ENCODE data around the gene GRID2.

GRID2 gene

DNA sequence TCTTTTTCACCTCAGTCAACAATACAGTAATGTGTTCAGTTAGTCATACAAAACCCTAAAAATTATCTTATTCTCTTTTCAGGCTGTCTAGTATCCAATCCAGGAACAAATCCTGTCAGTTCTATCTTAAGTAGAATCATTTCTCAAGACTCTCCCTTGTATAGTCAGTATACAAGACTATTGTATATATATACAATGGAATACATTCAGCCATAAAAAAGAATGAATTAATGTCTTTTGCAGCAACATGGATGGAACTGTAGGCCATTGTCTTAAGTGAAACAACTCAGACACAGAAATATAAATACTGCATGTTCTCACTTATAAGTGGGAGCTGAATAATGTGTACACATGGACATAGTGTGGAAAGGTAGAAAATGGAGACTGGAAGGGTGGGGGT lies 1023.6 kb downstream of the GRID2 start:
- Histone ChIP-seq H2AK5ac (ENCODE audit: low read depth, low read length) (no peak overlapping the region), H3K79me1 (ENCODE audit: low read depth, low read length) (no peaks in the 10 kb centered on the region), H3K18ac (ENCODE audit: low read length) (no peak overlapping the region), H4K91ac (ENCODE audit: low read depth, low read length, poor library complexity) (no peak overlapping the region), H3K27me3 (ENCODE audit: control insufficient read depth in 3 of 3, insufficient read depth in 3 of 3, low read depth in 1 of 3, low read length in 3 of 3) (no peaks in the 10 kb centered on the region), H3K23ac (ENCODE audit: low read depth, low read length, poor library complexity) (no peak overlapping the region), H3K14ac (ENCODE audit: low read length) (no peak overlapping the region), H2BK15ac (ENCODE audit: low read length) (no peak overlapping the region), H3K4me3 (ENCODE audit: low read length in 2 of 2) (no peak overlapping the region), H3K9me3 (replicated peaks in 1 of 2; ENCODE audit: control insufficient read depth in 2 of 2, insufficient read depth in 1 of 2, low read depth in 1 of 2, low read length in 2 of 2) (no peaks in the 10 kb centered on the region), H3K4me2 (ENCODE audit: insufficient read depth, low read length, poor library complexity, severe bottlenecking) (no peak overlapping the region), H4K8ac (ENCODE audit: low read depth, low read length) (no peak overlapping the region), H2AFZ (ENCODE audit: low read length) (no peak overlapping the region), H2BK120ac (ENCODE audit: low read depth, low read length) (no peak overlapping the region), H3K4me1 (ENCODE audit: control insufficient read depth in 2 of 2, insufficient read depth in 1 of 2, low read depth in 1 of 2, low read length in 2 of 2) (no peaks in the 10 kb centered on the region), H3K9ac (ENCODE audit: low read depth, low read length, poor library complexity) (no peak overlapping the region), H3K4ac (ENCODE audit: low read length) (no peak overlapping the region), H3K36me3 (replicated peaks in 1 of 2; ENCODE audit: control insufficient read depth in 2 of 2, insufficient read depth in 2 of 2, low read length in 2 of 2) (no peaks in the 10 kb centered on the region), H3K27ac (replicated peaks; ENCODE audit: low read length) (no peak overlapping the region), H2BK12ac (ENCODE audit: low read length) (no peak overlapping the region), H2BK5ac (ENCODE audit: low read length) (no peak overlapping the region)
- DNase-seq (ENCODE audit: low spot score), result no peak

DNA sequence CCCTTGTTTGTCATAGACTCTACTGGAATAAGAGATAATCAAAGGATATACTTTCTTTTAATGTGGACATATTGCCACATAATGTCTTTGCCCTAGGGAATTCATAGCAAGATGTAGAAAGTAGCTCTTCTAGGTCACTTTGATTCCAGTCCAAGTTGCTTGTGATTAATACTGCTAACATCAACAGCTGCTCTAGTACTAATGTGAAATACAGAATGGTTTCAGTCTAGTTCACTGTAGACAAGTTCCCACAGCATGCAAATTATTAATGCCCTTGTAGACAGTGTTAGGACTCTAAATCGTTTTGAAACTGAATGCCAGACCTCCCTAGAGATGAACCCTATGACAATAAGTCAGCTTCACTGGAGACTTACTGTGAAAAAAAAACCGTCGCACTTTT lies 1030.2 kb downstream of the GRID2 start:
- Histone ChIP-seq H3K4me1 (ENCODE audit: control insufficient read depth in 2 of 2, insufficient read depth in 1 of 2, low read depth in 1 of 2, low read length in 2 of 2) (no peaks in the 10 kb centered on the region), H2AK5ac (ENCODE audit: low read depth, low read length) (no peak overlapping the region), H2AFZ (ENCODE audit: low read length) (no peak overlapping the region), H3K4me2 (ENCODE audit: insufficient read depth, low read length, poor library complexity, severe bottlenecking) (no peak overlapping the region), H3K4ac (ENCODE audit: low read length) (no peak overlapping the region), H2BK15ac (ENCODE audit: low read length) (no peak overlapping the region), H3K79me1 (ENCODE audit: low read depth, low read length) (no peaks in the 10 kb centered on the region), H3K36me3 (replicated peaks in 1 of 2; ENCODE audit: control insufficient read depth in 2 of 2, insufficient read depth in 2 of 2, low read length in 2 of 2) (no peaks in the 10 kb centered on the region), H3K27ac (replicated peaks; ENCODE audit: low read length) (no peak overlapping the region), H2BK5ac (ENCODE audit: low read length) (no peak overlapping the region), H2BK120ac (ENCODE audit: low read depth, low read length) (no peak overlapping the region), H3K4me3 (ENCODE audit: low read length in 2 of 2) (no peak overlapping the region), H3K23ac (ENCODE audit: low read depth, low read length, poor library complexity) (no peak overlapping the region), H4K91ac (ENCODE audit: low read depth, low read length, poor library complexity) (no peak overlapping the region), H3K18ac (ENCODE audit: low read length) (no peak overlapping the region), H3K27me3 (ENCODE audit: control insufficient read depth in 3 of 3, insufficient read depth in 3 of 3, low read depth in 1 of 3, low read length in 3 of 3) (no peaks in the 10 kb centered on the region), H3K9me3 (replicated peaks in 1 of 2; ENCODE audit: control insufficient read depth in 2 of 2, insufficient read depth in 1 of 2, low read depth in 1 of 2, low read length in 2 of 2) (peaks cover 0 to 1% of the 10 kb centered on the region in 2 donors), H3K14ac (ENCODE audit: low read length) (no peak overlapping the region), H4K8ac (ENCODE audit: low read depth, low read length) (no peak overlapping the region), H2BK12ac (ENCODE audit: low read length) (no peak overlapping the region), H3K9ac (ENCODE audit: low read depth, low read length, poor library complexity) (no peak overlapping the region)
- no peak for DNase-seq (ENCODE audit: low spot score)
- WGBS, 2 donors (ENCODE audit: extremely low coverage in 2 of 2, insufficient read length in 2 of 2, insufficient replicate concordance in 1 of 2), result no CpG with 5 or more reads among the region's 3 CpGs

DNA sequence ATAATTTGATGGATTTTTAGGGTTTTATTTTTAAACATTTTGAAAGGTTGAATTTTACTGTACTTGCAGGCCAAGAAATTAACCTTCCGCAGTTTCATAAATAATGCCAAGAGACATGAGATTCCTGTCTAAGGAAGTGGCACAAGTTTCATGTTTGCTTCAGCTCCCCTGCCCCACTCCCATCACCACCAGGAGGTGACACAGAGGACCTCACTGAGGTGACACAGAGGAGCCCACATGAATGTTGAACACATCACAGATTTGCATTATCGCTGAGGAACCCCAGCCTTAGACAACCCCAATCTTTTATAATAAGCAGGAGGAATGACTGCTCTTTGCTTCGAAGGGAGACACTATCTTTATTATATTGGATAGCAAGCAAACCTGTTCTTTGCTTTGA lies 1033.4 kb downstream of the GRID2 start:
- Histone ChIP-seq H2BK15ac (ENCODE audit: low read length) (no peak overlapping the region), H4K8ac (ENCODE audit: low read depth, low read length) (no peak overlapping the region), H3K9me3 (replicated peaks in 1 of 2; ENCODE audit: control insufficient read depth in 2 of 2, insufficient read depth in 1 of 2, low read depth in 1 of 2, low read length in 2 of 2) (peaks cover 0 to 1% of the 10 kb centered on the region in 2 donors), H2AK5ac (ENCODE audit: low read depth, low read length) (no peak overlapping the region), H3K79me1 (ENCODE audit: low read depth, low read length) (no peaks in the 10 kb centered on the region), H3K4me2 (ENCODE audit: insufficient read depth, low read length, poor library complexity, severe bottlenecking) (no peak overlapping the region), H3K18ac (ENCODE audit: low read length) (no peak overlapping the region), H3K36me3 (replicated peaks in 1 of 2; ENCODE audit: control insufficient read depth in 2 of 2, insufficient read depth in 2 of 2, low read length in 2 of 2) (no peaks in the 10 kb centered on the region), H3K4ac (ENCODE audit: low read length) (no peak overlapping the region), H3K27ac (replicated peaks; ENCODE audit: low read length) (no peak overlapping the region), H3K14ac (ENCODE audit: low read length) (no peak overlapping the region), H2BK120ac (ENCODE audit: low read depth, low read length) (no peak overlapping the region), H3K4me3 (ENCODE audit: low read length in 2 of 2) (no peak overlapping the region), H3K23ac (ENCODE audit: low read depth, low read length, poor library complexity) (no peak overlapping the region), H3K9ac (ENCODE audit: low read depth, low read length, poor library complexity) (no peak overlapping the region), H3K27me3 (ENCODE audit: control insufficient read depth in 3 of 3, insufficient read depth in 3 of 3, low read depth in 1 of 3, low read length in 3 of 3) (no peaks in the 10 kb centered on the region), H2BK5ac (ENCODE audit: low read length) (no peak overlapping the region), H3K4me1 (ENCODE audit: control insufficient read depth in 2 of 2, insufficient read depth in 1 of 2, low read depth in 1 of 2, low read length in 2 of 2) (no peaks in the 10 kb centered on the region), H2BK12ac (ENCODE audit: low read length) (no peak overlapping the region), H2AFZ (ENCODE audit: low read length) (no peak overlapping the region), H4K91ac (ENCODE audit: low read depth, low read length, poor library complexity) (no peak overlapping the region)
- no peak for DNase-seq (ENCODE audit: low spot score)
- no CpG with 5 or more reads among the region's 3 CpGs for WGBS, 2 donors (ENCODE audit: extremely low coverage in 2 of 2, insufficient read length in 2 of 2, insufficient replicate concordance in 1 of 2)

DNA sequence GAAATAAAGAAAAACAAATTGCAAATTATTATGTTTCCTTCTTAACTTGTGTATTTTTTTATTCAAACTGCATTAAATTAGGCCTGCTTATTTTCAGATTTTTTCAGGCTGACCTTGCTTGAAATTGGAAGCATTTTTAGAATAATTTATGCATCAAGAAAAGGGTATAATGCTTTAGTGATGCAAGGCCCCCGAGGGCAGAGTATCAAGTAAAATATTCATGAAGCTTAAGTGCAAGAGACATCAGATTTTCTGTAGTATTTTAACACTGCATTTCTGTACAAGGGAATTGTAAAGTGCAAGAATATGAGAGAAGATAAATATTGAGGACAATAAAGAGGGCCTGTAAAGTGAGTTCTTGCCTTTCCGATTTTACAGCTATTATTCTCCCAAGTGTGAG lies 1039.0 kb downstream of the GRID2 start:
- WGBS, 2 donors (ENCODE audit: extremely low coverage in 2 of 2, insufficient read length in 2 of 2, insufficient replicate concordance in 1 of 2), result no CpG with 5 or more reads among the region's 2 CpGs
- no peak overlapping the region for H4K91ac ChIP-seq (ENCODE audit: low read depth, low read length, poor library complexity)

More for the DNA sequence above, 1039.0 kb downstream of the GRID2 start:
- Histone ChIP-seq H3K79me1 (ENCODE audit: low read depth, low read length) (no peaks in the 10 kb centered on the region), H2BK120ac (ENCODE audit: low read depth, low read length) (no peak overlapping the region), H4K8ac (ENCODE audit: low read depth, low read length) (no peak overlapping the region), H3K9ac (ENCODE audit: low read depth, low read length, poor library complexity) (no peak overlapping the region), H3K18ac (ENCODE audit: low read length) (no peak overlapping the region), H2BK5ac (ENCODE audit: low read length) (no peak overlapping the region), H2BK12ac (ENCODE audit: low read length) (no peak overlapping the region), H3K27ac (replicated peaks; ENCODE audit: low read length) (no peak overlapping the region), H2AK5ac (ENCODE audit: low read depth, low read length) (no peak overlapping the region), H3K14ac (ENCODE audit: low read length) (no peak overlapping the region), H3K27me3 (ENCODE audit: control insufficient read depth in 3 of 3, insufficient read depth in 3 of 3, low read depth in 1 of 3, low read length in 3 of 3) (no peaks in the 10 kb centered on the region), H3K4me1 (ENCODE audit: control insufficient read depth in 2 of 2, insufficient read depth in 1 of 2, low read depth in 1 of 2, low read length in 2 of 2) (no peaks in the 10 kb centered on the region), H3K23ac (ENCODE audit: low read depth, low read length, poor library complexity) (no peak overlapping the region), H3K4ac (ENCODE audit: low read length) (no peak overlapping the region), H3K4me2 (ENCODE audit: insufficient read depth, low read length, poor library complexity, severe bottlenecking) (no peak overlapping the region), H3K36me3 (replicated peaks in 1 of 2; ENCODE audit: control insufficient read depth in 2 of 2, insufficient read depth in 2 of 2, low read length in 2 of 2) (no peaks in the 10 kb centered on the region), H3K9me3 (replicated peaks in 1 of 2; ENCODE audit: control insufficient read depth in 2 of 2, insufficient read depth in 1 of 2, low read depth in 1 of 2, low read length in 2 of 2) (peaks cover 0 to 1% of the 10 kb centered on the region in 2 donors), H3K4me3 (ENCODE audit: low read length in 2 of 2) (no peak overlapping the region), H2AFZ (ENCODE audit: low read length) (no peak overlapping the region), H2BK15ac (ENCODE audit: low read length) (no peak overlapping the region)
- DNase-seq (ENCODE audit: low spot score), result no peak

Data from neuronal stem cell (in vitro differentiated cells).